ENCODE results near the gene CXCR4.
"Not testable (repeated sequence)": the region's sequence is repeated elsewhere in the genome, so short reads cannot be mapped to it uniquely, and the experiment has no call there.

The CXCR4 gene

DNA sequence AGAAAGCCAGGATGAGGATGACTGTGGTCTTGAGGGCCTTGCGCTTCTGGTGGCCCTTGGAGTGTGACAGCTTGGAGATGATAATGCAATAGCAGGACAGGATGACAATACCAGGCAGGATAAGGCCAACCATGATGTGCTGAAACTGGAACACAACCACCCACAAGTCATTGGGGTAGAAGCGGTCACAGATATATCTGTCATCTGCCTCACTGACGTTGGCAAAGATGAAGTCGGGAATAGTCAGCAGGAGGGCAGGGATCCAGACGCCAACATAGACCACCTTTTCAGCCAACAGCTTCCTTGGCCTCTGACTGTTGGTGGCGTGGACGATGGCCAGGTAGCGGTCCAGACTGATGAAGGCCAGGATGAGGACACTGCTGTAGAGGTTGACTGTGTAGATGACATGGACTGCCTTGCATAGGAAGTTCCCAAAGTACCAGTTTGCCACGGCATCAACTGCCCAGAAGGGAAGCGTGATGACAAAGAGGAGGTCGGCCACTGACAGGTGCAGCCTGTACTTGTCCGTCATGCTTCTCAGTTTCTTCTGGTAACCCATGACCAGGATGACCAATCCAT lies 2.7 kb downstream of the CXCR4 start:
- no peak for DNase-seq (ENCODE audit: low read depth in 2 of 3, low spot score in 1 of 3)

DNA sequence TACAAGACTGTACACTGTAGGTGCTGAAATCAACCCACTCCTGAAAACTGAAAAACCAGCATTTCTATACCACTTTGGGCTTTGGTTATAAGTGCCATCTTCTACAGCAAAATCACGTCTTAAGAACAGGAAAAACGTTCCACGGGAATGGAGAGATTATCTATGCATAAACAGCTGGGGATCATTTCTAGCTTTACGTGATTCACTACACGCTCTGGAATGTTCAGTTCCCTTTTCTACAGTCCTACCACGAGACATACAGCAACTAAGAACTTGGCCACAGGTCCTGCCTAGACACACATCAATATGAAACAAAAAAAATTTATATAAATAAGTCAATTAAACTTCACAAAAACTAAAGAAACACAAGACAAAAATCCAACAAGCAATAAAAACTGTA lies 3.6 kb downstream of the CXCR4 start:
- no peak for DNase-seq (ENCODE audit: low read depth in 2 of 3, low spot score in 1 of 3)

DNA sequence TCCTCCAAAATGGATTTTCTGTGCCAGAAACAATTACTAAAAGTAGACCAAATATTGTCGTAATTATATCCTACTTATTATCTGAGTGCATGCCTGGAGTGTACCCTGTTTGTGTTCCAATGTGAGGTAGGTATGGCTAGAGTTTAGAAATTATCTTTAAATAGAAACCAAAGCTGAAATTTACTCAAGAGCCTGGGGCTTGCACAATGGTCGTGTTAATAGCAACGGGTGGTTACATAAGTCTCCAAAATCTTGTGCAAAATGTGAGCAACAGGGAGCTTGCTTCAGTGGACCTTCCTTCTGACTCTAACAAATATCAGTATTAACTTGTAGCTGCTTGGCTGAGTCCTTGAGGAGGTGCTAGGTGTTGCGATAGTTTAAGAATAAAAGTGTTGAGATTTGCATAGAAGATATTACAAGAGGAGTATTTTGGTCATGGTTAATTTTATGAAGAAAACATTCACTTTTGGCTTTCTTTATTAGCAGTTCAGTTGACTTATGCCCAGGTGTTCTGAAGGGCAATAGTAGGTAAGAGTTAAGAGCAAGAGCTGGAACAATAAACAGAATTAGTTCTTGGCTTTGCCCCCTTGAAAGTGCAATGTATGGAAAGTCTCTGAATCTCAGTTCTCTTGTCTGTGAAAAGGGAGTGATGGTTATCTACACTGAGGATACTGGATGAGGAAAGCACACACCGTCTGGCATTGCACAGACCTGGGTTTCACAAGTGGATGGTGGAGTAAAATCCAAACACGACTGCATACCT lies 4.6 kb downstream of the CXCR4 start:
- no peak for DNase-seq (ENCODE audit: low read depth in 2 of 3, low spot score in 1 of 3)

GRCh38 chr2:136112317-136113208 lies 5.4 kb downstream of the CXCR4 start:
- no peak for DNase-seq (ENCODE audit: low read depth in 2 of 3, low spot score in 1 of 3)

DNA sequence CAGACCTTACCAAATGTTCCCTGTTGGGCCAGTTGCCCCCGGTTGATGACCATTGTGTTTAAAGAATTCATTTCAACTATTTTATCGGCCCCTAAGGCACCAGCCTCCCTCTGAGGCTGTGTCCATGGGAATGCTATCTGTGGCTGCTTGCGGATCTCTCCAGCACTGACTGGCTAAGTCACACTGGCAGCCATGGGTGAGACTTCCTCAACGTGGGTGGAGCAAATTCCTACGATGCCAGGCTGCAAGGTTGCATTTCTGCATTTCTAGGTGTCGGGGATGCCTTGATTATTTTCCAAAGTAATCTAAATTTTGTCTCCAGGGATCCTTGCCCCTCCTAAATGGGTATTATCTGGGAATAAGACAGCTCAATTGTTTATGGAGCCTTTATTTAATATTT lies 6.2 kb downstream of the CXCR4 start:
- no peak for DNase-seq (ENCODE audit: low read depth in 2 of 3, low spot score in 1 of 3)

DNA sequence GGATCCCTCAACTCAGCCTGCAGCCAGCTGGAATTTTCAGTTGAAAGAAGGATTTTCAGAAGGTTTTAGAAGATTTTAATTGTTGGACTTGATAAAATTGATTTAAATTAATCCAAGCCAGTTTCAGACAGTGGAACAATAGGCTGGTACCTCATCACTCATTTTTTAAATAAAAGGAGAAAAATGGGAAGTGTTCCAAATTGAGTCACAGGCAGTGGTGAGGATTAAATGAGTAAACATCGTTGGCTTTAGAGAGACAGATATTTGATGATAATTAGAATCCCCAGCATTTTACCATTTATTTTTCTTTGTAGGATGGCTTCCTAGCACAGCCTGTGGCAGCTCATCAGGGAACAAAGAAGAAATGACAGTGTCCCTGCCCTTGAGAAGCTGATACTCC lies 7.4 kb downstream of the CXCR4 start:
- no peak for DNase-seq (ENCODE audit: low read depth in 2 of 3, low spot score in 1 of 3)

GRCh38 chr2:136108463-136108862 lies 9.5 kb downstream of the CXCR4 start:
- DNase-seq (ENCODE audit: low read depth in 2 of 3, low spot score in 1 of 3): no peak

DNA sequence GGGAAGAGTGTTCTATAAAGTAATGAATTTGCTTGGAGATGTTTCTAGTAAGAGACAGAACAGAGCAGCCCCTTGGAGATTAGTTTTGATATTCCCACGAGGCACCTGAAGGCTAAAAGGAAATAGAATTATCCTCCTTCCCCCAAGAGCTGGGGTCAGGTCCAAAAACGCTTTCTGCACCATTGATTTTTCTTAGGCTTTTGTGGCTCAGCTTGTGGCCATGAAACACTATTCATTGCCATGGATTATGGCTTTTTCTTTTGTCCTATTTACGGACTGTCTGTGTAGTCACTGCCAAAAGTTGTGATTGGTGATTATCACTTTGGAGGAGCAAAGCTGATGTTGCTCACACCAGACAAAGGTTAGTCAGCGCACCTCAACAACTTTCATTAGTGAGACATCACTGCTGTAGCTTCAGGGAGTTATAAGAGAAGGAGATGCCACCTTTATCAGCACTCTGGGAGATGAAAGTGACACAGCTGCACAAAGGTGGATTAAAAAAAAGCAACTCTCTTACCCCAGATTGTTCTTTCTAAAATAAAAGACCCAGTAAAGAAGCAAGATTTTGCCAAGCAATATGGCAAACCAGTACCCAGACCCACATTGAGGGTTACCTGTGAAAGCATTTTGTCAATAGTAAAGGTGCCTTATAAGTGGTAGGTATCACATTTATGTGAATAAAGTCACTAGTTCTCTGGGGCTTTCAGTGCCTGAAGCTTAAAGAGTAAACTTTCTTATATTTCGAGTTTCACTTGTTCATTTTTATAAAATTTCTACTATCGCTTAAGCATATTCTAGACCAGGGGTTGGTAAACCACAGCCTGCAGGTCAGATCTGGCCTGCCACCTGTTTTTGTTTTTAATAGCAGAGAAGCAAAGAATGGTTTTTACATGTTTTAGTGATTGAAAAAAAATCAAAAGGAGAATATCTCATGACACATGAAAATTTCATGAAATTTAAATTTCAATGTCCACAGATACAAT lies 10.6 kb downstream of the CXCR4 start:
- DNase-seq (ENCODE audit: low read depth in 2 of 3, low spot score in 1 of 3): no peak

GRCh38 chr2:136106505-136106904 lies 11.4 kb downstream of the CXCR4 start:
- no peak for DNase-seq (ENCODE audit: low read depth in 2 of 3, low spot score in 1 of 3)

GRCh38 chr2:136104977-136105376 lies 13.0 kb downstream of the CXCR4 start:
- no peak for DNase-seq (ENCODE audit: low read depth in 2 of 3, low spot score in 1 of 3)

DNA sequence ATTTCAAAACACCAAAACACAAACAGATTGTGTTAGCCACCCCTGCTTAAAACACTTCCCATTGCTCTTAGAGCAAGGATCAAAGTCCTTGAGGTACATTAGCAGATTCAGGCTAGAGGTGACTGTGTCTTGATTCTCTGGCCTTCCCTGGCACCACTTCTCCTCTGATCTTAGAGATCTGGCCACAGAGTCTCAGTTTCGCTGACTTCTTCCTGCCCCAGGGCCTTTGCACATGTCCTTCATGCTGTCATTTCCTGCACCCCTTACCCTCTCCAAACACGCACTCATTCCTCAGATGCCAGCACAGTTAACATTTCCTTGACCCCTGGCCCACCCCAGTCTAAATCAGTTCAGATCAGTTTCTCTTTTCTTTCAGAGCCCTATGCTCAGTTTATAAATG lies 16.9 kb downstream of the CXCR4 start:
- DNase-seq (ENCODE audit: low read depth in 2 of 3, low spot score in 1 of 3): no peak

- DNase-seq (ENCODE audit: low read depth in 2 of 3, low spot score in 1 of 3): no peak
These were observed 19.5 kb downstream of the CXCR4 start for GRCh38 chr2:136098441-136098840.

DNA sequence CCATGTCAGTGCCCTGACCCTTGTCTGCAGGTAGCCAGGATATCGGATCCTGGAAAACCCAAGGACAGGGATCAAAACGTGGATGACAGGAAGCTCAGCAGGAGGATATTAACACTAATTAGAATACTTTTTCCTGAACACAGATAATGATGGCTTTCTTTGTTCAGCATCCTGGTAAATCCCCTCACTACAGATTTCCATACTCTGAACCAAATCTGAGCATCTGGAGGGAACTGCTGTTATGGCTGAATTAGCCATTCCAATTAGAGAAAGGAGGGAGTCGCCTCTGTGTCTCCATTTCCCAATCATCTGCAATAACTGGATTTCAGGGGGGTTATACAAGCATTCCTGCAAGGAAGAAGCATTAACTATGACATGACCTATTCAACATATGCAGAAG lies 24.4 kb downstream of the CXCR4 start:
- no peak for DNase-seq (ENCODE audit: low read depth in 2 of 3, low spot score in 1 of 3)

GRCh38 chr2:136091899-136092298 lies 26.1 kb downstream of the CXCR4 start:
- no peak for DNase-seq (ENCODE audit: low read depth in 2 of 3, low spot score in 1 of 3)

GRCh38 chr2:136087901-136088460 lies 30.0 kb downstream of the CXCR4 start:
- DNase-seq (ENCODE audit: low read depth in 2 of 3, low spot score in 1 of 3): not testable (repeated sequence)

- no peak for DNase-seq (ENCODE audit: low read depth in 2 of 3, low spot score in 1 of 3)
These were observed 31.5 kb downstream of the CXCR4 start for GRCh38 chr2:136086253-136087016.

DNA sequence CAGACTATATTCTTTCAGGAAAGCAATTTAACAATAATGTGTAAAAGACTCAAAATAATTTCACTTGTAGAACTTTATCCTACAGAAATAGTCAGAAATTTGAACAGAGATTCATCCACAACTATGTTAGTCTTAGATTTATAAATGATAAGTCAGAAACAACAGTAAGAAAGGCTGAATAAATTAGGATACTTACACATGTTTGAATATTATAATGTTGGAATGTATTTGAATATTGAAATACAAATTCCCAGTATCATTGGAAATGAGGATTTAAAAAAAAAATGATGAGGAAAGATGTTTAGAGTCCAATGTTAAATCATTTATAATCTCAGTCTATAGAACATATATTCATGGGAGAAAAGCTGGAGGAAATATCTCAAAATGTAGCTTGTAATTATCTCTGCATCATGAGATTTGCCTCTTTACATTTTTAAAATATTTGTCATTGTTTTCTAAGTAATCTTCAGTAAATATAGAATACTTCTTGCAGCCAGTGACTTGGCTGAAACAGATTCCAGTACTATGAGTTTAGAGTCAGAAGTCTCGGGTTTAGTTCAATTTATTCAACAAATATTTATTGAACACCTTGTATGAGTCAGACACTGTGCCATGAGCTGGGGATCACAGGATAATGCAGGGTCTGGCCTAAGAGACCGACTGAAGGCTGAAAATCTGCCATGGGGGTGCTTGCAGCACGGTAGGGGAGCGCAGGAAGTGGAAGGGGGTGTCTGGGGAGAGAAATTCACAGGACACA lies 32.3 kb downstream of the CXCR4 start:
- no peak for DNase-seq (ENCODE audit: low read depth in 2 of 3, low spot score in 1 of 3)

GRCh38 chr2:136081582-136082210 lies 36.3 kb downstream of the CXCR4 start:
- no peak for DNase-seq (ENCODE audit: low read depth in 2 of 3, low spot score in 1 of 3)

DNA sequence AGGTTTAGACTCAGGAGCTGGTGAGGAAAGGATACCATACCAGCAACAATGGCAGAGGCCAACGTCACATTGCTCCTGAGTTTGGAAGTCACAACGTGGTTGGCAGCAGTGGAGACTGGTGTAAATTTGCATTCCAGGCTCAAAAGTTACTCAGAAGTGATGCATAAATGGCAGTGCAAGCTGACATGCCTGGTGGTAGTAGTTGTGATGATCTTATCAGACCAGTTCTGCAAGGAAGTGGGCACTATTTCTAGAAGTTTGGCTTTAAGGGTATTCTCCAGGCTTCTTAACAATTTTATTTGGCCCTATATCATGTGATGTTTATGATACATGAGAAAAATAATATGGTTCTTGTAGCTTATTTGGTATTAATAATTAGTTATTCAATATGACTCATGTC lies 37.8 kb downstream of the CXCR4 start:
- no peak for DNase-seq (ENCODE audit: low read depth in 2 of 3, low spot score in 1 of 3)
